ENCODE measurements around the gene CPS1.

Gene CPS1

GRCh38 chr2:210657874-210658273 is 101.5 kb downstream of the CPS1 start:
- no peaks in the 10 kb centered on the region for H3K36me3 ChIP-seq (ENCODE audit: control insufficient read depth in 2 of 2, insufficient read depth in 1 of 2, low read length in 2 of 2)
- TF ChIP-seq ZNF398 (tag by site-specific recombination; IDR thresholded peaks at IDR 0.05) (no peak), ZXDB (tag by site-specific recombination; IDR thresholded peaks at IDR 0.05) (no peak), ZSCAN30 (tag by site-specific recombination; IDR thresholded peaks at IDR 0.05) (no peak), ZNF473 (tag by site-specific recombination; IDR thresholded peaks at IDR 0.05) (no peak), ZNF37A (tag by site-specific recombination; IDR thresholded peaks at IDR 0.05) (no peak), PBX3 (CRISPR knock-in tag; IDR thresholded peaks at IDR 0.05) (no peak), ZNF692 (tag by site-specific recombination; IDR thresholded peaks at IDR 0.05) (no peak)
- no peaks in the 10 kb centered on the region for H3K4me1 ChIP-seq (ENCODE audit: control insufficient read depth, insufficient read depth, low read length)
- H3K4me3 ChIP-seq (ENCODE audit: low read depth, low read length) = no peak overlapping the region
- no peak overlapping the region for H3K27ac ChIP-seq (ENCODE audit: extremely low read depth, low read depth, low read length)
- POLR2A ChIA-PET = no interaction called here
- H3K9me3 ChIP-seq (ENCODE audit: control insufficient read depth, insufficient read depth, low read depth, low read length) = no peaks in the 10 kb centered on the region
- CTCF ChIA-PET = no interaction called here

- Histone ChIP-seq H3K4me1 (ENCODE audit: control insufficient read depth, insufficient read depth, low read length) (no peaks in the 10 kb centered on the region), H3K4me3 (ENCODE audit: low read depth, low read length) (no peak overlapping the region), H3K9me3 (ENCODE audit: control insufficient read depth, insufficient read depth, low read depth, low read length) (no peaks in the 10 kb centered on the region), H3K27ac (ENCODE audit: extremely low read depth, low read depth, low read length) (no peak overlapping the region), H3K36me3 (ENCODE audit: control insufficient read depth in 2 of 2, insufficient read depth in 1 of 2, low read length in 2 of 2) (no peaks in the 10 kb centered on the region)
- CTCF ChIA-PET = no interaction called here
- POLR2A ChIA-PET = no interaction called here
- TF ChIP-seq SETDB1 (IDR thresholded peaks at IDR 0.05; ENCODE audit: insufficient read length, low read length) = peak; percentile 30
- TF ChIP-seq ZNF221 (tag by site-specific recombination; IDR thresholded peaks at IDR 0.05; ENCODE audit: borderline replicate concordance) = no peak
These were observed 104.4 kb downstream of the CPS1 start for GRCh38 chr2:210660751-210661150.

GRCh38 chr2:210662560-210662959 is 106.2 kb downstream of the CPS1 start:
- ChIA-PET CTCF (interaction anchor here (0.7 to 1.4 kb wide), 3 partner anchors 88 to 373 kb away, joined by 3 to 6 read pairs (median 5); no protein-coding TSS in a partner anchor), POLR2A (no interaction called here)
- H3K27ac ChIP-seq (ENCODE audit: extremely low read depth, low read depth, low read length) = no peak overlapping the region
- no peaks in the 10 kb centered on the region for H3K4me1 ChIP-seq (ENCODE audit: control insufficient read depth, insufficient read depth, low read length)
- H3K36me3 ChIP-seq (ENCODE audit: control insufficient read depth in 2 of 2, insufficient read depth in 1 of 2, low read length in 2 of 2) = no peaks in the 10 kb centered on the region
- H3K9me3 ChIP-seq (ENCODE audit: control insufficient read depth, insufficient read depth, low read depth, low read length) = no peaks in the 10 kb centered on the region
- H3K4me3 ChIP-seq (ENCODE audit: low read depth, low read length) = no peak overlapping the region
- TF ChIP-seq ZFP37 (tag by site-specific recombination; IDR thresholded peaks at IDR 0.05) = no peak
- TF ChIP-seq ZNF560 (tag by site-specific recombination; IDR thresholded peaks at IDR 0.05; ENCODE audit: borderline replicate concordance) = no peak
- TF ChIP-seq ZNF624 (tag by site-specific recombination; IDR thresholded peaks at IDR 0.05) = no peak
- TF ChIP-seq PRDM10 (tag by site-specific recombination; IDR thresholded peaks at IDR 0.05) = no peak
- no peak for TF ChIP-seq ZNF76 (tag by site-specific recombination; IDR thresholded peaks at IDR 0.05; ENCODE audit: borderline replicate concordance, low read depth)
- TF ChIP-seq ZNF626 (tag by site-specific recombination; IDR thresholded peaks at IDR 0.05) = no peak
- no peak for TF ChIP-seq ZBTB21 (tag by site-specific recombination; IDR thresholded peaks at IDR 0.05)
- no peak for TF ChIP-seq ZNF19 (tag by site-specific recombination; IDR thresholded peaks at IDR 0.05; ENCODE audit: low read depth)
- TF ChIP-seq PRDM1 (tag by site-specific recombination; IDR thresholded peaks at IDR 0.05) = no peak
- TF ChIP-seq ZSCAN16 (tag by site-specific recombination; IDR thresholded peaks at IDR 0.05) = no peak
- TF ChIP-seq ZNF133 (tag by site-specific recombination; IDR thresholded peaks at IDR 0.05) = no peak
- no peak for TF ChIP-seq ZNF140 (tag by site-specific recombination; IDR thresholded peaks at IDR 0.05)
- TF ChIP-seq TRIM28 (IDR thresholded peaks at IDR 0.05; ENCODE audit: borderline replicate concordance, low read length) = no peak
- no peak for TF ChIP-seq HOXD13 (CRISPR knock-in tag; IDR thresholded peaks at IDR 0.05; ENCODE audit: borderline replicate concordance)
- no peak for TF ChIP-seq ZNF426 (tag by site-specific recombination; IDR thresholded peaks at IDR 0.05)
